ENCODE results near the gene PNPLA1. TPM values are rescaled to one million over a fixed set of nuclear protein-coding genes. Genes with fewer than 3 reads are reported as not detected.

The PNPLA1 gene
- total RNA-seq, 1 experiment from 2014 or later: not detected

GRCh38 chr6:36308514-36308913 is 38.7 kb downstream of the PNPLA1 start:
- TF ChIP-seq REST (IDR thresholded peaks at IDR 0.05; ENCODE audit: insufficient read depth in 1 of 2, low read depth in 2 of 2, low read length in 1 of 2): no peak
- TF ChIP-seq CTCF (IDR thresholded peaks at IDR 0.05): no peak
- TF ChIP-seq POLR2AphosphoS5 (IDR thresholded peaks at IDR 0.05; ENCODE audit: low read depth, low read length): no peak
- no peak for TF ChIP-seq TCF7L2 (IDR thresholded peaks at IDR 0.05; ENCODE audit: low read depth, low read length)
- no peak for TF ChIP-seq SIN3A (IDR thresholded peaks at IDR 0.05; ENCODE audit: borderline replicate concordance, insufficient read depth, low read depth, low read length)
- Histone ChIP-seq H3K27ac (ENCODE audit: low read length) (no peak overlapping the region), H3K36me3 (ENCODE audit: control insufficient read depth, insufficient read depth, low read length) (no peaks in the 10 kb centered on the region), H3K4me3 (ENCODE audit: low read depth in 2 of 2, low read length in 2 of 2) (no peak overlapping the region), H3K27me3 (ENCODE audit: control insufficient read depth, insufficient read depth, low read length) (no peaks in the 10 kb centered on the region), H3K4me1 (ENCODE audit: control insufficient read depth, insufficient read depth, low read length) (no peaks in the 10 kb centered on the region), H3K9me3 (ENCODE audit: control insufficient read depth, insufficient read depth, low read depth, low read length) (no peaks in the 10 kb centered on the region)
- no peak for ATAC-seq
- intact Hi-C loops (cut with micrococcal nuclease; ENCODE audit: unreplicated experiment) (no loop called here), in situ Hi-C loops (cut with HindIII; ENCODE audit: low pct_unique_long_range_greater_than_20kb, low sequenced_read_pairs) (no loop called here)
- CTCF ChIA-PET: no interaction called here
- POLR2A ChIA-PET: no interaction called here
- no TSS peak for BruUV-seq (replicated peaks)
- no peak for DNase-seq (ENCODE audit: low read depth, low spot score)

GRCh38 chr6:36309203-36309602 is 39.3 kb downstream of the PNPLA1 start:
- in situ Hi-C loops (cut with HindIII; ENCODE audit: low pct_unique_long_range_greater_than_20kb, low sequenced_read_pairs): no loop called here
- ATAC-seq: no peak
- no peak overlapping the region for H3K27ac ChIP-seq (ENCODE audit: low read length)
- CTCF ChIA-PET: interaction anchor here (0.5 kb wide), 1 partner anchor 28 kb away, joined by 5 read pairs; no protein-coding TSS in a partner anchor
- no peaks in the 10 kb centered on the region for H3K4me1 ChIP-seq (ENCODE audit: control insufficient read depth, insufficient read depth, low read length)
- POLR2A ChIA-PET: no interaction called here
- no peak for DNase-seq (ENCODE audit: low read depth, low spot score)
- H3K36me3 ChIP-seq (ENCODE audit: control insufficient read depth, insufficient read depth, low read length): no peaks in the 10 kb centered on the region
- H3K9me3 ChIP-seq (ENCODE audit: control insufficient read depth, insufficient read depth, low read depth, low read length): no peaks in the 10 kb centered on the region
- BruUV-seq (replicated peaks): no TSS peak
- no peak for TF ChIP-seq REST (IDR thresholded peaks at IDR 0.05; ENCODE audit: insufficient read depth in 1 of 2, low read depth in 2 of 2, low read length in 1 of 2)
- no peak for TF ChIP-seq SIN3A (IDR thresholded peaks at IDR 0.05; ENCODE audit: borderline replicate concordance, insufficient read depth, low read depth, low read length)
- no peak for TF ChIP-seq TCF7L2 (IDR thresholded peaks at IDR 0.05; ENCODE audit: low read depth, low read length)
- no peak for TF ChIP-seq POLR2AphosphoS5 (IDR thresholded peaks at IDR 0.05; ENCODE audit: low read depth, low read length)
- no peak for TF ChIP-seq CTCF (IDR thresholded peaks at IDR 0.05)
- intact Hi-C loops (cut with micrococcal nuclease; ENCODE audit: unreplicated experiment): no loop called here
- H3K4me3 ChIP-seq (ENCODE audit: low read depth in 2 of 2, low read length in 2 of 2): no peak overlapping the region
- H3K27me3 ChIP-seq (ENCODE audit: control insufficient read depth, insufficient read depth, low read length): no peaks in the 10 kb centered on the region
